HFF-Myc (cell line): Measurements from ENCODE around the gene CENPP.

Source experiments
- DNase-seq: peaks from one replicate; pipeline ENCODE4 v3.0.0-alpha.2; 2011; ENCODE audit warnings: low read depth; ENCODE audit errors: extremely low read depth
- H3K4me3 ChIP-seq: replicated peaks from 2 replicates; pipeline ENCODE4 v1.5.1; 2011; ENCODE audit warnings: low read depth, mild to moderate bottlenecking, control low read depth, low read length
- TF ChIP-seq, protein P1 (sequence below): IDR thresholded peaks from 2 replicates; pipeline ENCODE4 v1.5.1; 2012; ENCODE audit warnings: mild to moderate bottlenecking, low read depth, low read length, control low read depth; ENCODE audit errors: missing control alignments

CENPP gene

DNA sequence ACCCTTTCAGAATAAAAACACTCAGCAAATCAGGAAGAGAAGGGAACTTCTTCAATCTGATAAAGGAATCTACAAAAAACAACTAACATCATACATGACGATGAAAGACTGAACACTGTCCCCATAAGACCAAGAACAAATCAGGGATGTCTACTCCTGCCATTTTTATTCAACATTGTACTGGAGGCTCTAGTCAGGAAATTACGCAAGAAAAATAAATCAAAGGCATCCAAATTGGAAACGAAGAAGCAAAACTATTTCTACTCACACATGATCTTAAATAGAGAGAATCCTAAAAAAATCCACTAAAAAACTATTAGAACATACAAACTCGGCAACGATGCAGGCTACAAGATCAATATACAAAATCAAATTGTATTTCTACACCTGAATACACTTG lies 301.9 kb downstream of the CENPP start:
- TF ChIP-seq, protein P1, sequence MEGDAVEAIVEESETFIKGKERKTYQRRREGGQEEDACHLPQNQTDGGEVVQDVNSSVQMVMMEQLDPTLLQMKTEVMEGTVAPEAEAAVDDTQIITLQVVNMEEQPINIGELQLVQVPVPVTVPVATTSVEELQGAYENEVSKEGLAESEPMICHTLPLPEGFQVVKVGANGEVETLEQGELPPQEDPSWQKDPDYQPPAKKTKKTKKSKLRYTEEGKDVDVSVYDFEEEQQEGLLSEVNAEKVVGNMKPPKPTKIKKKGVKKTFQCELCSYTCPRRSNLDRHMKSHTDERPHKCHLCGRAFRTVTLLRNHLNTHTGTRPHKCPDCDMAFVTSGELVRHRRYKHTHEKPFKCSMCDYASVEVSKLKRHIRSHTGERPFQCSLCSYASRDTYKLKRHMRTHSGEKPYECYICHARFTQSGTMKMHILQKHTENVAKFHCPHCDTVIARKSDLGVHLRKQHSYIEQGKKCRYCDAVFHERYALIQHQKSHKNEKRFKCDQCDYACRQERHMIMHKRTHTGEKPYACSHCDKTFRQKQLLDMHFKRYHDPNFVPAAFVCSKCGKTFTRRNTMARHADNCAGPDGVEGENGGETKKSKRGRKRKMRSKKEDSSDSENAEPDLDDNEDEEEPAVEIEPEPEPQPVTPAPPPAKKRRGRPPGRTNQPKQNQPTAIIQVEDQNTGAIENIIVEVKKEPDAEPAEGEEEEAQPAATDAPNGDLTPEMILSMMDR: no peak
- H3K4me3 ChIP-seq: no peak overlapping the region
- no peak for DNase-seq

- no peak overlapping the region for H3K4me3 ChIP-seq
- DNase-seq: no peak
- TF ChIP-seq, protein P1: no peak
Measured at GRCh38 chr9:92631452-92632343, 305.9 kb downstream of the CENPP start.

- TF ChIP-seq, protein P1: no peak
- DNase-seq: no peak
Measured at GRCh38 chr9:92632641-92633040, 306.9 kb downstream of the CENPP start.

GRCh38 chr9:92633614-92634278 lies 308.0 kb downstream of the CENPP start:
- TF ChIP-seq, protein P1: no peak
- no peak overlapping the region for H3K4me3 ChIP-seq
- no peak for DNase-seq

More at GRCh38 chr9:92632641-92633040, 306.9 kb downstream of the CENPP start:
- H3K4me3 ChIP-seq: no peak overlapping the region

DNA sequence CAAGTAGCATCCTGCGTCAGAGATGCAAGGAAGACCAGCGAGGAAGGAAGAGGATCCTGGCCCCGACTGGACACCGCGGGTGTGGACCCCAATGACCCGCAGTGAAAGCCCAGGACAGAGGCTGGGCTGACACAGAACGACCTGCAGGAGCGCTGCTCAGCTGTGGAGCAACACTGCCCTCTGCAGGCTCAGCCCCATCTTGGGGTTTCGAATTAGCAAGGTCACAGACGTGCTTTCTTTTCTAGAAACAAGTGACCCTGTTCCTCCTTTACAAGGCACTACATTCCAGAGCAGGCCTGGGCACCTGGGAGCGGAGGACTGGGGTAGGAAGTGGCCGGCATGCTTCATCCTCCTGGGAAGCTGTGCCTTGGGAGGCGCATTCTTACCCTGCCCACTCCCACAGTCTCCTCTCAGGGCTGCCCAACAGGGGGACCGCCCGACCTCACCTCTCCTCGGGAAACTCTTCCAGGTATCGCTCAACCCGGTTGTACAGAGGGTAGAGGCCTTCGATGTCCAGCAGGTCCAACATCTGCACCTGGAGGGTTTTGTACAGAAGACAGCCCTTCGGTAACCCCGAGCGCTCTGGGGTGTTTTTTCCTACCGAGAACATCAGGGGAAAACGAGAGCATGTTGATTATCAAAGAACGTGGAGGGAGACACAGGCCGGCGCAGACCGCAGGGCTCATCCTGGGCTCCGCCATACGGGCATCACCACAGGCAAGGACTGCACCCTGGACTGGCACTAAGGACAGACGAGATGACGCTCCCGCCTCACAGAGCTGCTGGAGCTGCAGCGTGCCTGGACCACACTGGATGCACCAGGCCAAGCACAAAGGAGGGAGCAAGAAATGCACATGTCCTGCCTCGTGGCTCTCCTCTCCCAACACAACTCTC lies 309.2 kb downstream of the CENPP start:
- H3K4me3 ChIP-seq: no peak overlapping the region
- DNase-seq: peak; percentile 52
- TF ChIP-seq, protein P1: peak; percentile 97

DNA sequence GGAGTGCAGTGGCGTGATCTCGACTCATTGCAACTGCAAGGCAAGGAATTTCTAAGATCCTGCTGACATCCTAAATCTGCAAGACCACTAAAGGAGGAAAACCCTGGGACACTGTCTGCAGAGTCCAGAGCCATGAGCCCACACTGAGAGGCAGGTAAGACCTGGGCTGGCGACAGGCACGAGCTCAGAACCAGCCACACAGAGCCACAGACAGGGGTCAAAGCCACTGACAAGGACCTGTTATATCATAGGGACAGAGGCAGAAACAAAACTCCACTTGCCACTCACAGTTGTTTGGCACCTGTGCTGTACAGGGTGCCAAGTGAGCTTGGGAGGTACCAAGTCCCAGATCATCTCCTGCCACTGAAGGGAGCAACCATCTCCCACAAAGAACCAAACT lies 310.0 kb downstream of the CENPP start:
- H3K4me3 ChIP-seq: no peak overlapping the region
- TF ChIP-seq, protein P1: no peak
- DNase-seq: no peak
